ENCODE results near the gene PEAK1.

The PEAK1 gene

GRCh38 chr15:77398927-77399326, 21.0 kb downstream of the PEAK1 start:
- no peak overlapping the region for H3K9ac ChIP-seq (ENCODE audit: low read length)
- H2AFZ ChIP-seq (ENCODE audit: insufficient read depth, low read length, poor library complexity): no peak overlapping the region
- no CpG with 5 or more reads among the region's 1 CpG for WGBS (ENCODE audit: extremely low coverage, insufficient coverage, insufficient read length)
- H3K36me3 ChIP-seq (ENCODE audit: control insufficient read depth in 1 of 2, insufficient read depth in 2 of 2, low read length in 2 of 2): no peaks in the 10 kb centered on the region
- peaks cover 4% of the 10 kb centered on the region for H3K79me2 ChIP-seq (ENCODE audit: control insufficient read depth, insufficient read depth, low read length, poor library complexity)
- H4K91ac ChIP-seq (ENCODE audit: low read depth, low read length): no peak overlapping the region
- H3K4me1 ChIP-seq (ENCODE audit: control insufficient read depth in 1 of 2, insufficient read depth in 2 of 2, low read length in 2 of 2): no peaks in the 10 kb centered on the region
- no peak for DNase-seq
- no peak overlapping the region for H3K23ac ChIP-seq (ENCODE audit: low read length)
- H4K8ac ChIP-seq (ENCODE audit: low read depth, low read length): no peak overlapping the region
- H3K4me2 ChIP-seq (ENCODE audit: low read length): no peak overlapping the region
- no peak overlapping the region for H3K18ac ChIP-seq (ENCODE audit: low read length)
- H3K9me3 ChIP-seq (ENCODE audit: insufficient read depth, low read depth, low read length): no peaks in the 10 kb centered on the region
- H4K12ac ChIP-seq (ENCODE audit: low read depth, low read length): no peak overlapping the region
- no peak overlapping the region for H2BK12ac ChIP-seq (ENCODE audit: low read length)
- H3K4me3 ChIP-seq (ENCODE audit: low read depth, low read length): no peak overlapping the region
- no peaks in the 10 kb centered on the region for H3K27me3 ChIP-seq (ENCODE audit: insufficient read depth, low read length)
- H2BK120ac ChIP-seq (ENCODE audit: insufficient read depth, low read length, poor library complexity): no peak overlapping the region
- H2BK5ac ChIP-seq (ENCODE audit: low read depth, low read length, poor library complexity): no peak overlapping the region
- no peak overlapping the region for H3K27ac ChIP-seq (ENCODE audit: low read depth, low read length)
- H3K14ac ChIP-seq (ENCODE audit: low read length): no peak overlapping the region
- no peaks in the 10 kb centered on the region for H3K79me1 ChIP-seq (ENCODE audit: low read length)
- no peak overlapping the region for H3K4ac ChIP-seq (ENCODE audit: low read depth, low read length)
- H2AK5ac ChIP-seq (ENCODE audit: low read length): no peak overlapping the region

GRCh38 chr15:77396692-77397091, 23.2 kb downstream of the PEAK1 start:
- no peak overlapping the region for H3K18ac ChIP-seq (ENCODE audit: low read length)
- no peak overlapping the region for H2BK5ac ChIP-seq (ENCODE audit: low read depth, low read length, poor library complexity)
- no peak for DNase-seq
- no peak overlapping the region for H3K4ac ChIP-seq (ENCODE audit: low read depth, low read length)
- H3K36me3 ChIP-seq (ENCODE audit: control insufficient read depth in 1 of 2, insufficient read depth in 2 of 2, low read length in 2 of 2): no peaks in the 10 kb centered on the region
- H3K9me3 ChIP-seq (ENCODE audit: insufficient read depth, low read depth, low read length): no peaks in the 10 kb centered on the region
- no peak overlapping the region for H3K14ac ChIP-seq (ENCODE audit: low read length)
- no peak overlapping the region for H3K9ac ChIP-seq (ENCODE audit: low read length)
- H2AFZ ChIP-seq (ENCODE audit: insufficient read depth, low read length, poor library complexity): no peak overlapping the region
- peaks cover 4% of the 10 kb centered on the region for H3K79me2 ChIP-seq (ENCODE audit: control insufficient read depth, insufficient read depth, low read length, poor library complexity)
- no peak overlapping the region for H4K91ac ChIP-seq (ENCODE audit: low read depth, low read length)
- H3K23ac ChIP-seq (ENCODE audit: low read length): no peak overlapping the region
- H2AK5ac ChIP-seq (ENCODE audit: low read length): no peak overlapping the region
- no peaks in the 10 kb centered on the region for H3K27me3 ChIP-seq (ENCODE audit: insufficient read depth, low read length)
- H3K4me2 ChIP-seq (ENCODE audit: low read length): no peak overlapping the region
- no peak overlapping the region for H3K27ac ChIP-seq (ENCODE audit: low read depth, low read length)
- H3K4me1 ChIP-seq (ENCODE audit: control insufficient read depth in 1 of 2, insufficient read depth in 2 of 2, low read length in 2 of 2): no peaks in the 10 kb centered on the region
- no CpG with 5 or more reads among the region's 1 CpG for WGBS (ENCODE audit: extremely low coverage, insufficient coverage, insufficient read length)
- H3K4me3 ChIP-seq (ENCODE audit: low read depth, low read length): no peak overlapping the region
- H4K8ac ChIP-seq (ENCODE audit: low read depth, low read length): no peak overlapping the region
- no peak overlapping the region for H2BK120ac ChIP-seq (ENCODE audit: insufficient read depth, low read length, poor library complexity)
- H2BK12ac ChIP-seq (ENCODE audit: low read length): no peak overlapping the region
- no peaks in the 10 kb centered on the region for H3K79me1 ChIP-seq (ENCODE audit: low read length)
- no peak overlapping the region for H4K12ac ChIP-seq (ENCODE audit: low read depth, low read length)

GRCh38 chr15:77395013-77395774, 24.7 kb downstream of the PEAK1 start:
- Histone ChIP-seq H3K79me1 (ENCODE audit: low read length) (no peaks in the 10 kb centered on the region), H3K79me2 (ENCODE audit: control insufficient read depth, insufficient read depth, low read length, poor library complexity) (peaks cover 4% of the 10 kb centered on the region), H3K4me3 (ENCODE audit: low read depth, low read length) (no peak overlapping the region), H3K4ac (ENCODE audit: low read depth, low read length) (no peak overlapping the region), H3K36me3 (ENCODE audit: control insufficient read depth in 1 of 2, insufficient read depth in 2 of 2, low read length in 2 of 2) (no peaks in the 10 kb centered on the region), H3K27me3 (ENCODE audit: insufficient read depth, low read length) (no peaks in the 10 kb centered on the region), H3K9me3 (ENCODE audit: insufficient read depth, low read depth, low read length) (no peaks in the 10 kb centered on the region), H2AFZ (ENCODE audit: insufficient read depth, low read length, poor library complexity) (no peak overlapping the region), H2BK5ac (ENCODE audit: low read depth, low read length, poor library complexity) (no peak overlapping the region), H4K12ac (ENCODE audit: low read depth, low read length) (no peak overlapping the region), H3K9ac (ENCODE audit: low read length) (no peak overlapping the region), H3K4me2 (ENCODE audit: low read length) (no peak overlapping the region), H4K91ac (ENCODE audit: low read depth, low read length) (no peak overlapping the region), H3K27ac (ENCODE audit: low read depth, low read length) (no peak overlapping the region), H2BK120ac (ENCODE audit: insufficient read depth, low read length, poor library complexity) (no peak overlapping the region), H2AK5ac (ENCODE audit: low read length) (no peak overlapping the region), H3K18ac (ENCODE audit: low read length) (no peak overlapping the region), H3K14ac (ENCODE audit: low read length) (no peak overlapping the region), H2BK12ac (ENCODE audit: low read length) (no peak overlapping the region), H3K23ac (ENCODE audit: low read length) (no peak overlapping the region), H4K8ac (ENCODE audit: low read depth, low read length) (no peak overlapping the region), H3K4me1 (ENCODE audit: control insufficient read depth in 1 of 2, insufficient read depth in 2 of 2, low read length in 2 of 2) (peaks cover 4 to 5% of the 10 kb centered on the region in 2 experiments)
- no CpG with 5 or more reads among the region's 3 CpGs for WGBS (ENCODE audit: extremely low coverage, insufficient coverage, insufficient read length)
- DNase-seq: no peak

GRCh38 chr15:77393471-77393840, 26.4 kb downstream of the PEAK1 start:
- Histone ChIP-seq H4K91ac (ENCODE audit: low read depth, low read length) (no peak overlapping the region), H3K4me2 (ENCODE audit: low read length) (no peak overlapping the region), H2AFZ (ENCODE audit: insufficient read depth, low read length, poor library complexity) (no peak overlapping the region), H3K23ac (ENCODE audit: low read length) (no peak overlapping the region), H2BK5ac (ENCODE audit: low read depth, low read length, poor library complexity) (no peak overlapping the region), H3K9me3 (ENCODE audit: insufficient read depth, low read depth, low read length) (no peaks in the 10 kb centered on the region), H3K4ac (ENCODE audit: low read depth, low read length) (no peak overlapping the region), H3K27me3 (ENCODE audit: insufficient read depth, low read length) (no peaks in the 10 kb centered on the region), H3K79me1 (ENCODE audit: low read length) (no peaks in the 10 kb centered on the region), H4K12ac (ENCODE audit: low read depth, low read length) (no peak overlapping the region), H3K36me3 (ENCODE audit: control insufficient read depth in 1 of 2, insufficient read depth in 2 of 2, low read length in 2 of 2) (no peaks in the 10 kb centered on the region), H4K8ac (ENCODE audit: low read depth, low read length) (no peak overlapping the region), H3K4me3 (ENCODE audit: low read depth, low read length) (no peak overlapping the region), H3K14ac (ENCODE audit: low read length) (no peak overlapping the region), H3K9ac (ENCODE audit: low read length) (no peak overlapping the region), H3K18ac (ENCODE audit: low read length) (no peak overlapping the region), H2AK5ac (ENCODE audit: low read length) (no peak overlapping the region), H2BK12ac (ENCODE audit: low read length) (no peak overlapping the region), H3K27ac (ENCODE audit: low read depth, low read length) (no peak overlapping the region), H3K4me1 (ENCODE audit: control insufficient read depth in 1 of 2, insufficient read depth in 2 of 2, low read length in 2 of 2) (peaks cover 4 to 5% of the 10 kb centered on the region in 2 experiments), H3K79me2 (ENCODE audit: control insufficient read depth, insufficient read depth, low read length, poor library complexity) (peaks cover 4% of the 10 kb centered on the region), H2BK120ac (ENCODE audit: insufficient read depth, low read length, poor library complexity) (no peak overlapping the region)
- no peak for DNase-seq

Data from trophoblast cell (in vitro differentiated cells and primary cell).